IMR-90 (cell line): Measurements from ENCODE around the gene DEUP1. TPM values are rescaled to one million over a fixed set of nuclear protein-coding genes. Genes with fewer than 3 reads are reported as not detected.
"Not testable (repeated sequence)": the region's sequence is repeated elsewhere in the genome, so short reads cannot be mapped to it uniquely, and the experiment has no call there.

Experiments used
- ATAC-seq: fragments of 200-7000 bp; cut with Tn5 transposase; 2 replicates; pipeline ENCODE4 v1.9.1; 2020; ENCODE audit warnings: low read depth, mild to moderate bottlenecking, moderate library complexity
- BruUV-seq: library from RNA; stranded (reverse); fragments of 400-500 nt; replicated peaks from 2 replicates; lab custom pipeline; 2021; lab: Mats Ljungman, UMichigan
- CTCF ChIA-PET: fragments of 300-600 bp; formaldehyde crosslinking; extraction: SDS; loops from one replicate; lab custom pipeline; 2021; ENCODE audit warnings: antibody characterized with exemption; lab: Yijun Ruan, JAX
- POLR2A ChIA-PET: fragments of 300-600 bp; sonication (Branson Sonifier 250); formaldehyde crosslinking; loops from one replicate; lab custom pipeline; 2022; ENCODE audit warnings: antibody characterized with exemption; ENCODE audit not compliant: unreplicated experiment; lab: Charles Lee
- DNase-seq: peaks from one replicate; pipeline ENCODE4 v3.0.0; 2013
- H2AFZ ChIP-seq: replicated peaks from 2 replicates; pipeline ENCODE3; 2013; ENCODE audit warnings: low read length, mild to moderate bottlenecking; ENCODE audit not compliant: poor library complexity
- H2AK5ac ChIP-seq: 2 replicates; pipeline ENCODE4 v1.6.1; 2013; ENCODE audit warnings: low read depth, low read length, inconsistent platforms
- H2AK9ac ChIP-seq: replicated peaks from 2 replicates; pipeline ENCODE3; 2013; ENCODE audit warnings: mild to moderate bottlenecking, low read depth, low read length, moderate library complexity; ENCODE audit not compliant: poor library complexity
- H2BK120ac ChIP-seq: 2 replicates; pipeline ENCODE4 v1.6.1; 2013; ENCODE audit warnings: low read depth, low read length, inconsistent platforms
- H2BK15ac ChIP-seq: 3 replicates; pipeline ENCODE4 v1.6.1; 2013; ENCODE audit warnings: low read depth, low read length, inconsistent platforms
- H2BK20ac ChIP-seq: 2 replicates; pipeline ENCODE4 v1.6.1; 2013; ENCODE audit warnings: low read depth, mild to moderate bottlenecking, inconsistent platforms, low read length, moderate library complexity
- H2BK5ac ChIP-seq: 2 replicates; pipeline ENCODE4 v1.6.1; 2013; ENCODE audit warnings: mild to moderate bottlenecking, low read depth, low read length, inconsistent platforms; ENCODE audit not compliant: poor library complexity, severe bottlenecking
- H3K14ac ChIP-seq: replicated peaks from 2 replicates; pipeline ENCODE4 v1.6.1; 2013; ENCODE audit warnings: low read depth, low read length, inconsistent platforms
- H3K18ac ChIP-seq: 2 replicates; pipeline ENCODE4 v1.6.1; 2013; ENCODE audit warnings: low read depth, low read length, control low read depth
- H3K23ac ChIP-seq: 2 replicates; pipeline ENCODE4 v1.6.1; 2013; ENCODE audit warnings: low read depth, low read length, inconsistent platforms
- H3K27ac ChIP-seq: 2 replicates; pipeline ENCODE4 v1.5.1; 2013; ENCODE audit warnings: mild to moderate bottlenecking, control low read depth, low read length; ENCODE audit not compliant: insufficient read depth
- H3K27me3 ChIP-seq: 2 replicates; pipeline ENCODE4 v1.6.1; 2013; ENCODE audit warnings: low read length; ENCODE audit not compliant: control insufficient read depth, insufficient read depth
- H3K36me3 ChIP-seq: 2 replicates; pipeline ENCODE4 v1.6.1; 2013; ENCODE audit warnings: low read length, mixed read lengths; ENCODE audit not compliant: control insufficient read depth, insufficient read depth
- H3K4ac ChIP-seq: 2 replicates; pipeline ENCODE4 v1.6.1; 2013; ENCODE audit warnings: low read depth, low read length, inconsistent platforms
- H3K4me1 ChIP-seq: 2 replicates; pipeline ENCODE4 v1.6.1; 2013; ENCODE audit warnings: low read length, mixed read lengths; ENCODE audit not compliant: control insufficient read depth, insufficient read depth
- H3K4me2 ChIP-seq: 2 replicates; pipeline ENCODE4 v1.6.1; 2013; ENCODE audit warnings: low read depth, mild to moderate bottlenecking, control low read depth, low read length, moderate library complexity
- H3K4me3 ChIP-seq: 2 replicates; pipeline ENCODE4 v1.5.1; 2013; ENCODE audit warnings: low read depth, mild to moderate bottlenecking, control low read depth, low read length, moderate library complexity; ENCODE audit not compliant: insufficient read depth
- H3K56ac ChIP-seq: 2 replicates; pipeline ENCODE4 v1.6.1; 2013; ENCODE audit warnings: low read length, inconsistent platforms; ENCODE audit not compliant: insufficient read depth; ENCODE audit errors: extremely low read depth
- H3K79me1 ChIP-seq, 2 experiments: 2 replicates each; pipeline ENCODE4 v1.6.1; 2013; ENCODE audit warnings: low read length in 2 of 2, inconsistent platforms in 1 of 2, low read depth in 1 of 2
- H3K9ac ChIP-seq: 2 replicates; pipeline ENCODE4 v1.6.1; 2013; ENCODE audit warnings: low read depth, low read length, control low read depth
- H3K9me1 ChIP-seq: 2 replicates; pipeline ENCODE4 v1.6.1; 2013; ENCODE audit warnings: low read length, inconsistent platforms; ENCODE audit not compliant: insufficient read depth
- H3K9me3 ChIP-seq: 2 replicates; pipeline ENCODE4 v1.6.1; 2013; ENCODE audit warnings: low read length; ENCODE audit not compliant: control insufficient read depth, insufficient read depth
- H4K20me1 ChIP-seq: 2 replicates; pipeline ENCODE4 v1.6.1; 2013; ENCODE audit warnings: low read length, inconsistent platforms; ENCODE audit not compliant: insufficient read depth
- H4K5ac ChIP-seq: 2 replicates; pipeline ENCODE4 v1.6.1; 2013; ENCODE audit warnings: mild to moderate bottlenecking, low read depth, low read length, control low read depth
- H4K8ac ChIP-seq, 2 experiments: 2 replicates each; pipeline ENCODE4 v1.6.1; 2013; ENCODE audit warnings: low read depth in 2 of 2, low read length in 2 of 2, control low read depth in 1 of 2, inconsistent platforms in 1 of 2
- H4K91ac ChIP-seq: 2 replicates; pipeline ENCODE4 v1.6.1; 2013; ENCODE audit warnings: low read depth, low read length, inconsistent platforms; ENCODE audit not compliant: insufficient read depth
- CHD1 ChIP-seq: IDR thresholded peaks from 2 replicates; pipeline ENCODE4 v1.6.1; 2012; ENCODE audit warnings: low read depth, low read length, improper control_type of control experiment
- MAFK ChIP-seq: IDR thresholded peaks from 2 replicates; pipeline ENCODE4 v1.6.1; 2012; ENCODE audit warnings: low read depth, low read length, improper control_type of control experiment
- MAZ ChIP-seq: IDR thresholded peaks from 2 replicates; pipeline ENCODE4 v1.6.1; 2012; ENCODE audit warnings: low read depth, mild to moderate bottlenecking, low read length, improper control_type of control experiment, moderate library complexity, borderline replicate concordance
- MXI1 ChIP-seq: IDR thresholded peaks from 2 replicates; pipeline ENCODE4 v1.6.1; 2012; ENCODE audit warnings: low read depth, mild to moderate bottlenecking, low read length, moderate library complexity, borderline replicate concordance
- NFE2L2 ChIP-seq: fragments of 150-350 bp; IDR thresholded peaks from 2 replicates; pipeline ENCODE4 v1.6.1; 2016; ENCODE audit warnings: low read depth, mild to moderate bottlenecking, low read length
- POLR2A ChIP-seq: IDR thresholded peaks from 2 replicates; pipeline ENCODE4 v1.6.1; 2012; ENCODE audit warnings: mild to moderate bottlenecking, low read depth, low read length
- SMC3 ChIP-seq: fragments of 150-350 bp; IDR thresholded peaks from 2 replicates; pipeline ENCODE4 v1.6.1; 2016; ENCODE audit warnings: low read depth, mild to moderate bottlenecking, antibody characterized with exemption, low read length, moderate library complexity
- WGBS, 2 experiments: methylation state at CpG; one replicate each; pipeline versions ENCODE4 v1.1.5 to v1.1.7; 2013; ENCODE audit warnings: missing lambda C conversion rate in 2 of 2; ENCODE audit not compliant: insufficient read length in 1 of 2; ENCODE audit errors: extremely low coverage in 2 of 2; 5-methylcytosine and 5-hydroxymethylcytosine counted together
- dilution Hi-C: fragments of 300-500 bp; cut with HindIII; formaldehyde crosslinking; loops from one replicate; pipeline ENCODE4 v1.14.3; 2018; ENCODE audit warnings: low sequenced_read_pairs; ENCODE audit not compliant: unreplicated experiment
- in situ Hi-C: fragments of 300-500 bp; cut with MboI; formaldehyde crosslinking; loops from 3 replicates; pipeline ENCODE4 v1.14.3; 2019; ENCODE audit warnings: low sequenced_read_pairs, inconsistent platforms, mixed read lengths
- intact Hi-C: fragments of 100-400 bp; cut with micrococcal nuclease; formaldehyde crosslinking; loops from 2 replicates; pipeline ENCODE4 v1.10.0; 2022
- polyA plus RNA-seq, 3 experiments: library from polyadenylated mRNA; depleted of rRNA; stranded (reverse); fragments of >200 nt; gene quantifications; 2 replicates each; pipeline ENCODE4 v1.2.3, GENCODE V29; 2012; ENCODE audit warnings: low replicate concordance in 1 of 3
- total RNA-seq: library from RNA; depleted of rRNA; stranded (reverse); fragments of >200 nt; gene quantifications from 2 replicates; pipeline ENCODE4 v1.2.3, GENCODE V29; 2012

DEUP1 gene
- total and polyA plus RNA-seq, 2 of the 4 experiments (the other 2 are of a cell fraction): not detected

DNA sequence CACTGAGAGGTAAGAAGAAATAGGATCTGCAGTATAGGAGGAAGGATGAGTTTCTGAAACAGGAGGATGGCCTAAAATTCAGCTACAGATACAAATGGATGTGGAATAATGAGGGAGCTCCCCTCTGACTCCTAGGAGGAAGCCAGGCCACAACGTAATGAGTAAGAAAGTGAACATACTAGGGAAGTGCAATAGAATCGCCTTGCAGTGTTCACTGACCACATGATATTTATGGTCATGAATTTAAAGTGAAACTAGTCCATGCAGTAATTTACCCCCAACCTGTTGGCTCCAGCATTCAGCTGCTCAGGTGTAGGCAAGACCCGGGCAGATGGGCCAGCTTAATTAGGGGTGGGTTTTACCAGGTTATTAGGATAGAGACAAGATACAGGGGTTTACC, 101.7 kb downstream of the DEUP1 start:
- no CpG with 5 or more reads among the region's 3 CpGs for WGBS, 2 experiments
- no peak overlapping the region for H2AK5ac ChIP-seq
- no peaks in the 10 kb centered on the region for H3K9me3 ChIP-seq
- no peak overlapping the region for H4K8ac ChIP-seq
- no peak for TF ChIP-seq NFE2L2
- no peak for TF ChIP-seq POLR2A
- TF ChIP-seq SMC3: no peak
- TF ChIP-seq MXI1: no peak
- TF ChIP-seq MAZ: no peak
- no peak for TF ChIP-seq MAFK
- no peak for TF ChIP-seq CHD1
- in situ Hi-C loops (no loop called here), dilution Hi-C loops (no loop called here), intact Hi-C loops (no loop called here)
- no peak overlapping the region for H3K9ac ChIP-seq
- no peak overlapping the region for H3K4me2 ChIP-seq
- H3K4me1 ChIP-seq: no peaks in the 10 kb centered on the region
- no peak overlapping the region for H2BK20ac ChIP-seq
- H3K27me3 ChIP-seq: no peaks in the 10 kb centered on the region
- H3K56ac ChIP-seq: no peak overlapping the region
- H3K4ac ChIP-seq: no peak overlapping the region
- ChIA-PET CTCF (no interaction called here), POLR2A (no interaction called here)
- H3K36me3 ChIP-seq: no peaks in the 10 kb centered on the region
- no peak for ATAC-seq
- BruUV-seq: no TSS peak
- no peaks in the 10 kb centered on the region for H3K9me1 ChIP-seq
- H2BK5ac ChIP-seq: no peak overlapping the region
- H3K79me1 ChIP-seq: no peaks in the 10 kb centered on the region
- H2BK120ac ChIP-seq: no peak overlapping the region
- H4K5ac ChIP-seq: no peak overlapping the region
- H3K23ac ChIP-seq: no peak overlapping the region
- H4K91ac ChIP-seq: no peak overlapping the region
- H3K14ac ChIP-seq: no peak overlapping the region
- no peak overlapping the region for H2AK9ac ChIP-seq
- DNase-seq: no peak
- no peak overlapping the region for H3K4me3 ChIP-seq
- no peak overlapping the region for H3K18ac ChIP-seq
- no peak overlapping the region for H2BK15ac ChIP-seq
- H4K20me1 ChIP-seq: no peaks in the 10 kb centered on the region
- no peak overlapping the region for H2AFZ ChIP-seq
- no peak overlapping the region for H3K27ac ChIP-seq

DNA sequence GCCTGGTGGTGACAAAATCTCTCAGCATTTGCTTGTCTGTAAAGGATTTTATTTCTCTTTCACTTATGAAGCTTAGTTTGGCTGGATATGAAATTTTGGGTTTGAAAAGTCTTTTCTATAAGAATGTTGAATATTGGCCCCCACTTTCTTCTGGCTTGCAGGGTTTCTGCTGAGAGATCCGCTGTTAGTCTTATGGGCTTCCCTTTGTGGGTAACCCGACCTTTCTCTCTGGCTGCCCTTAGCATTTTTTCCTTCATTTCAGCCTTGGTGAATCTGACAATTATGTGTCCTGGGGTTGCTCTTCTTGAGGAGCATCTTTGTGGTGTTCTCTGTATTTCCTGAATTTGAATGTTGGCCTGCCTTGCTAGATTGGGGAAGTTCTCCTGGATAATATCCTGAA, 112.7 kb downstream of the DEUP1 start:
- H3K9ac ChIP-seq, H3K4me3 ChIP-seq, H3K27ac ChIP-seq, H2AFZ ChIP-seq, H3K14ac ChIP-seq, H4K8ac ChIP-seq, H3K23ac ChIP-seq, ATAC-seq, H3K4me1 ChIP-seq, in situ Hi-C loops, H2BK5ac ChIP-seq, H3K4me2 ChIP-seq, H4K5ac ChIP-seq, H3K27me3 ChIP-seq, intact Hi-C loops, BruUV-seq, H3K79me1 ChIP-seq, dilution Hi-C loops, DNase-seq, H3K9me1 ChIP-seq, H4K20me1 ChIP-seq, H2BK15ac ChIP-seq, H2BK120ac ChIP-seq, H4K91ac ChIP-seq, CTCF ChIA-PET, H3K9me3 ChIP-seq, H2AK9ac ChIP-seq, H2AK5ac ChIP-seq, H2BK20ac ChIP-seq, H3K36me3 ChIP-seq, H3K4ac ChIP-seq, H3K18ac ChIP-seq, H3K56ac ChIP-seq, POLR2A ChIA-PET: not testable (repeated sequence)
- no CpG with 5 or more reads among the region's 2 CpGs for WGBS, 2 experiments
